Upper lobe of left lung (tissue), 6 donors: Measurements from ENCODE around the gene MSL3B.

Experiments used
- ATAC-seq, 2 donors: fragments of 200-7000 bp; cut with Tn5 transposase; one replicate each; pipeline ENCODE4 v1.9.1; 2022; ENCODE audit warnings: mild to moderate bottlenecking in 2 of 2, moderate library complexity in 2 of 2; ENCODE audit not compliant: low FRiP score in 2 of 2
- DNase-seq, 2 donors: peaks; one replicate each; pipeline ENCODE4 v3.0.0-alpha.2; 2019 to 2020
- H3K27ac ChIP-seq, 4 donors: fragments of 200-600 bp; sonication (generic); one replicate each; pipeline ENCODE4 v1.5.1; 2016 to 2019
- H3K27me3 ChIP-seq, 4 donors: fragments of 200-600 bp; sonication (generic); one replicate each; pipeline ENCODE4 v1.5.1; 2017 to 2019
- H3K36me3 ChIP-seq, 4 donors: fragments of 200-600 bp; sonication (generic); one replicate each; pipeline ENCODE4 v1.5.1; 2016 to 2019
- H3K4me1 ChIP-seq, 4 donors: fragments of 200-600 bp; sonication (generic); one replicate each; pipeline ENCODE4 v1.5.1; 2018 to 2019
- H3K4me3 ChIP-seq, 4 donors: fragments of 200-600 bp; sonication (generic); one replicate each; pipeline ENCODE4 v1.5.1; 2017 to 2019; ENCODE audit warnings: mild to moderate bottlenecking in 2 of 4, moderate library complexity in 1 of 4
- H3K9me3 ChIP-seq, 4 donors: fragments of 200-600 bp; sonication (generic); one replicate each; pipeline ENCODE4 v1.5.1; 2018 to 2019
- CTCF ChIP-seq, 6 experiments: fragments of 450-650 bp in 4 of 6; fragments of 200-600 bp in 2 of 6; sonication (generic) in 2 of 6; IDR thresholded peaks; one replicate each; pipeline ENCODE4 v1.5.1; 2016 to 2019; ENCODE audit warnings: antibody characterized with exemption in 6 of 6
- EP300 ChIP-seq, 4 donors: sonication (generic); formaldehyde crosslinking; IDR thresholded peaks; one replicate each; pipeline ENCODE4 v1.5.1; 2017; ENCODE audit warnings: antibody characterized with exemption in 4 of 4, control low read depth in 2 of 4
- POLR2A ChIP-seq, 4 donors: fragments of 450-650 bp; IDR thresholded peaks; one replicate each; pipeline ENCODE4 v1.5.1; 2016 to 2017; ENCODE audit warnings: antibody characterized with exemption in 4 of 4, mild to moderate bottlenecking in 2 of 4
- POLR2AphosphoS5 ChIP-seq, 2 donors: sonication (generic); formaldehyde crosslinking; IDR thresholded peaks; one replicate each; pipeline ENCODE4 v1.5.1; 2017; ENCODE audit warnings: antibody characterized with exemption in 2 of 2
- WGBS, 2 donors: methylation state at CpG; one replicate each; pipeline ENCODE4 v1.1.5; 2017 to 2018; 5-methylcytosine and 5-hydroxymethylcytosine counted together
- donor health status: DM: no; HTN: no; CAD: no; lungs with moderate emphysema.
- donor health status: DM: no; HTN: yes; CAD: no; lungs with severe emphysema.

MSL3B gene

GRCh38 chr2:233832414-233832813, 35.8 kb downstream of the MSL3B start:
- H3K9me3 ChIP-seq, result no peaks in the 10 kb centered on the region
- H3K4me3 ChIP-seq, result no peak overlapping the region
- no peak for ATAC-seq
- WGBS, 2 donors, result 86 to 91% methylated on average over 9 of the region's 9 CpGs
- no peaks in the 10 kb centered on the region for H3K36me3 ChIP-seq
- no peaks in the 10 kb centered on the region for H3K4me1 ChIP-seq
- TF ChIP-seq CTCF (IDR thresholded peaks at IDR 0.05), result no peak
- no peak for TF ChIP-seq POLR2AphosphoS5 (IDR thresholded peaks at IDR 0.05)
- TF ChIP-seq EP300 (IDR thresholded peaks at IDR 0.05), result no peak
- TF ChIP-seq POLR2A (IDR thresholded peaks at IDR 0.05), result no peak
- H3K27ac ChIP-seq, result no peak overlapping the region
- DNase-seq, result no peak
- no peaks in the 10 kb centered on the region for H3K27me3 ChIP-seq

- TF ChIP-seq CTCF (IDR thresholded peaks at IDR 0.05) (no peak), POLR2AphosphoS5 (IDR thresholded peaks at IDR 0.05) (no peak), POLR2A (IDR thresholded peaks at IDR 0.05) (no peak), EP300 (IDR thresholded peaks at IDR 0.05) (no peak)
- ATAC-seq, result no peak
- Histone ChIP-seq H3K4me3 (no peak overlapping the region), H3K9me3 (no peaks in the 10 kb centered on the region), H3K27me3 (no peaks in the 10 kb centered on the region), H3K36me3 (no peaks in the 10 kb centered on the region), H3K4me1 (no peaks in the 10 kb centered on the region), H3K27ac (no peak overlapping the region)
- WGBS, 2 donors, result 90 to 98% methylated on average over 6 of the region's 6 CpGs
- DNase-seq, result no peak
Measured at GRCh38 chr2:233831861-233832260, 36.3 kb downstream of the MSL3B start.

GRCh38 chr2:233831011-233831721, 37.0 kb downstream of the MSL3B start:
- Histone ChIP-seq H3K36me3 (no peaks in the 10 kb centered on the region), H3K4me3 (no peak overlapping the region), H3K4me1 (no peaks in the 10 kb centered on the region), H3K27ac (no peak overlapping the region), H3K9me3 (peaks cover 0 to under 1% (median 0%) of the 10 kb centered on the region in 4 donors), H3K27me3 (no peaks in the 10 kb centered on the region)
- no peak for ATAC-seq
- TF ChIP-seq EP300 (IDR thresholded peaks at IDR 0.05) (no peak), POLR2A (IDR thresholded peaks at IDR 0.05) (no peak), POLR2AphosphoS5 (IDR thresholded peaks at IDR 0.05) (no peak), CTCF (IDR thresholded peaks at IDR 0.05) (no peak)
- no peak for DNase-seq
- WGBS, 2 donors, result 87 to 90% methylated on average over 11 to 12 of the region's 14 CpGs

GRCh38 chr2:233830111-233830802, 37.9 kb downstream of the MSL3B start:
- TF ChIP-seq POLR2A (IDR thresholded peaks at IDR 0.05), result no peak
- no peak overlapping the region for H3K4me3 ChIP-seq
- H3K27ac ChIP-seq, result no peak overlapping the region
- DNase-seq (no peak), ATAC-seq (no peak)
- WGBS, 2 donors, result 84 to 98% methylated on average over 3 to 6 of the region's 6 CpGs
- peaks cover 0 to 3% (median 0%) of the 10 kb centered on the region in 4 donors for H3K9me3 ChIP-seq
- H3K36me3 ChIP-seq, result no peaks in the 10 kb centered on the region
- H3K4me1 ChIP-seq, result no peaks in the 10 kb centered on the region
- H3K27me3 ChIP-seq, result no peaks in the 10 kb centered on the region

- ATAC-seq (no peak), DNase-seq (no peak)
- peaks cover 0 to 3% (median 0%) of the 10 kb centered on the region in 4 donors for H3K9me3 ChIP-seq
- no peak overlapping the region for H3K27ac ChIP-seq
- no peak overlapping the region for H3K4me3 ChIP-seq
- no peaks in the 10 kb centered on the region for H3K36me3 ChIP-seq
- H3K27me3 ChIP-seq, result no peaks in the 10 kb centered on the region
- no peak for TF ChIP-seq POLR2A (IDR thresholded peaks at IDR 0.05)
- TF ChIP-seq POLR2AphosphoS5 (IDR thresholded peaks at IDR 0.05), result no peak
- TF ChIP-seq EP300 (IDR thresholded peaks at IDR 0.05), result no peak
- TF ChIP-seq CTCF (IDR thresholded peaks at IDR 0.05), result no peak
- 91 to 94% methylated on average over 6 to 15 of the region's 15 CpGs for WGBS, 2 donors
- no peaks in the 10 kb centered on the region for H3K4me1 ChIP-seq
Measured at GRCh38 chr2:233829193-233830110, 38.7 kb downstream of the MSL3B start.
